ENCODE measurements around the gene TRABD2B.

Gene TRABD2B

GRCh38 chr1:47927165-47927564 is 70.0 kb downstream of the TRABD2B start:
- Histone ChIP-seq H3K9ac (no peak overlapping the region), H3K9me3 (no peaks in the 10 kb centered on the region), H3K4me3 (no peak overlapping the region), H3K36me3 (no peaks in the 10 kb centered on the region), H3K4me2 (no peak overlapping the region), H4K20me1 (no peaks in the 10 kb centered on the region), H3K4me1 (no peaks in the 10 kb centered on the region), H3K27me3 (no peaks in the 10 kb centered on the region), H3K27ac (no peak overlapping the region)
- TF ChIP-seq Cebpa-rat (IDR thresholded peaks at IDR 0.05): no peak

GRCh38 chr1:47926461-47926999 is 70.7 kb downstream of the TRABD2B start:
- no peaks in the 10 kb centered on the region for H4K20me1 ChIP-seq
- TF ChIP-seq Cebpa-rat (IDR thresholded peaks at IDR 0.05): no peak
- no peaks in the 10 kb centered on the region for H3K27me3 ChIP-seq
- H3K4me3 ChIP-seq: no peak overlapping the region
- no peaks in the 10 kb centered on the region for H3K4me1 ChIP-seq
- no peak overlapping the region for H3K4me2 ChIP-seq
- H3K36me3 ChIP-seq: no peaks in the 10 kb centered on the region
- H3K9ac ChIP-seq: no peak overlapping the region
- H3K9me3 ChIP-seq: no peaks in the 10 kb centered on the region
- H3K27ac ChIP-seq: no peak overlapping the region

- H3K4me2 ChIP-seq: no peak overlapping the region
- H3K27ac ChIP-seq: no peak overlapping the region
- H4K20me1 ChIP-seq: no peaks in the 10 kb centered on the region
- no peaks in the 10 kb centered on the region for H3K36me3 ChIP-seq
- no peaks in the 10 kb centered on the region for H3K27me3 ChIP-seq
- no peak overlapping the region for H3K9ac ChIP-seq
- H3K9me3 ChIP-seq: no peaks in the 10 kb centered on the region
- TF ChIP-seq Cebpa-rat (IDR thresholded peaks at IDR 0.05): no peak
- H3K4me3 ChIP-seq: no peak overlapping the region
- H3K4me1 ChIP-seq: no peaks in the 10 kb centered on the region
These were observed 72.7 kb downstream of the TRABD2B start for GRCh38 chr1:47924270-47925048.

DNA sequence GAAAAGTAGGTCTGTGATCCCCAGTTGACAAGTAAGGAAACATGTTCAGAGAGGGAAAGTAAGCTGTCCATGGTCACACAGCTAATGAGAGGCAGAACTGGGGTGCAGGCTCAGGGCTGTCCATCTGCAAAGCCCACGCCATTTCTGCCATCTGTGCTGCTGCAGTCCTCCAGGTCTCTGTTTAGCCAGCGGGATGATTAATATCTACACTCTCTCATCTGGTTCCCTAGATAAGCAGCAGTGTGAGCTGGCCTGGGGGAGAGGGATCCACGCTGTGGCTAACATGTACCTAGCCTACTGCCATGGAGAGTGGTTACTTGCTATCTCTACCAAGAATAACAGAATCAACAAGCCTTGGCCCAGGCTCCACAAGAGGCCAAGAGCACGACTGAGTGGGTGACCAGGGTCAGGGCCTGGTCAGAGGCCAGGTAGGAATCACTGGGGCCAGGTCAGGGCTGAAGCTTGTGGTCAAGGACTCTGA is 75.2 kb downstream of the TRABD2B start:
- Histone ChIP-seq H3K36me3 (no peaks in the 10 kb centered on the region), H3K27me3 (no peaks in the 10 kb centered on the region), H3K4me1 (no peaks in the 10 kb centered on the region), H4K20me1 (no peaks in the 10 kb centered on the region), H3K4me3 (no peak overlapping the region), H3K27ac (no peak overlapping the region), H3K4me2 (no peak overlapping the region), H3K9me3 (no peaks in the 10 kb centered on the region), H3K9ac (no peak overlapping the region)
- TF ChIP-seq Cebpa-rat (IDR thresholded peaks at IDR 0.05): no peak

- Histone ChIP-seq H4K20me1 (no peaks in the 10 kb centered on the region), H3K4me1 (no peaks in the 10 kb centered on the region), H3K9ac (no peak overlapping the region), H3K4me3 (no peak overlapping the region), H3K9me3 (no peaks in the 10 kb centered on the region), H3K27ac (no peak overlapping the region), H3K4me2 (no peak overlapping the region), H3K27me3 (no peaks in the 10 kb centered on the region), H3K36me3 (no peaks in the 10 kb centered on the region)
- no peak for TF ChIP-seq Cebpa-rat (IDR thresholded peaks at IDR 0.05)
These were observed 77.9 kb downstream of the TRABD2B start for GRCh38 chr1:47919113-47919833.

DNA sequence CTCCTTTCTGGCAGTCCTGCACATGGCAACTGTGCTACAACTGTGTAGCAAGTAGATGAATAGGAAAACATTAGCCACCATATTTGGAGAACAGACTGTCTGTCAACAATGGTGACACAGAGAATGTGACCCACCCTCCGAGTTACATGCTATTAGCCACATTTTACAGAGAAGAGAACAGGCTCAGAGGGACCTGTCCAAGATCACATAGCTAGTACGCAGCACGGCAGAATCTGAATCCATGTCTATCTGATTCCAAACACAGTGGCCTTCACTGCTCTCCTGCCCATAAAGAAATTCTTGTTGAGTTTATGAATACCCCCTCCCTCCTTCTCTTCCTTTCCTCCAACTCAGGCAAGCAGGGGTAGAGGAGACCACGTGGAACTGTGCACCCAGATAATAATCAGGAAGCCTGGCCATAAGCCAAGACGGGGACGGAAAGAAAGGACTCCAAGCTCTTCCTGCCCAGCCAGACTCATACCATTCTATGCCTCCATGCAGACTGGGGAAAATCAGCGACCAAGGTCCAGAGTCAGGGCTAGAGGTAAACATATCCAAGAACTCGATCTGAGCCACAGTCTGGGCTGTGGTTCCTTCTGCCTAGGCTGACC is 78.8 kb downstream of the TRABD2B start:
- Histone ChIP-seq H4K20me1 (no peaks in the 10 kb centered on the region), H3K27me3 (no peaks in the 10 kb centered on the region), H3K9ac (no peak overlapping the region), H3K4me1 (no peaks in the 10 kb centered on the region), H3K27ac (no peak overlapping the region), H3K36me3 (no peaks in the 10 kb centered on the region), H3K4me3 (no peak overlapping the region), H3K4me2 (no peak overlapping the region), H3K9me3 (no peaks in the 10 kb centered on the region)
- TF ChIP-seq Cebpa-rat (IDR thresholded peaks at IDR 0.05): no peak

DNA sequence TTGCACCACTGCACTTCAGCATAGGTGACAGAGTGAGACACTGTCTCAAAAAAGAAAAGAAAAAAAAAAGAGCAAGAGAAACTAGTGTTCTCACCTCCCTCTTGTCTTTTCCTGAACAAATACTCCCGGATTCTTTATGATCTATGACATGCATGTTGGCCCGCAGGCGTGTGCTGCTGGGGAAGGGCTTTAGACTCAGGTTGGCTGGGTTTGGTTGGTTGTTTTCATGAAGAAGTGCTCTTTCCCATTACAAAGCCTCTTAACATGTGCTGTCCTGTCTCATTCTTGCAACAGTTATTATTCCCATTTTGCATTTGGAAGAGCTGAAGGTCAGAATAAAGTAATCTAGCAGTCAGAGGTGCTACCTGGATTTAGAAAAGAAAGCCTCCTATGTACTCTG is 79.5 kb downstream of the TRABD2B start:
- H3K27ac ChIP-seq: no peak overlapping the region

GRCh38 chr1:47915677-47916353 is 81.4 kb downstream of the TRABD2B start:
- no peaks in the 10 kb centered on the region for H3K36me3 ChIP-seq
- no peaks in the 10 kb centered on the region for H3K4me1 ChIP-seq
- H3K4me2 ChIP-seq: no peak overlapping the region
- H3K9ac ChIP-seq: no peak overlapping the region
- no peak for TF ChIP-seq Cebpa-rat (IDR thresholded peaks at IDR 0.05)
- H3K9me3 ChIP-seq: no peaks in the 10 kb centered on the region
- H3K27ac ChIP-seq: no peak overlapping the region
- no peaks in the 10 kb centered on the region for H3K27me3 ChIP-seq
- no peaks in the 10 kb centered on the region for H4K20me1 ChIP-seq
- H3K4me3 ChIP-seq: no peak overlapping the region

More for the DNA sequence above, 79.5 kb downstream of the TRABD2B start:
- H3K9ac ChIP-seq: no peak overlapping the region
- no peaks in the 10 kb centered on the region for H3K27me3 ChIP-seq
- no peak overlapping the region for H3K4me2 ChIP-seq
- H3K9me3 ChIP-seq: no peaks in the 10 kb centered on the region
- no peaks in the 10 kb centered on the region for H3K36me3 ChIP-seq
- H3K4me3 ChIP-seq: no peak overlapping the region
- H3K4me1 ChIP-seq: no peaks in the 10 kb centered on the region
- H4K20me1 ChIP-seq: no peaks in the 10 kb centered on the region
- TF ChIP-seq Cebpa-rat (IDR thresholded peaks at IDR 0.05): no peak

DNA sequence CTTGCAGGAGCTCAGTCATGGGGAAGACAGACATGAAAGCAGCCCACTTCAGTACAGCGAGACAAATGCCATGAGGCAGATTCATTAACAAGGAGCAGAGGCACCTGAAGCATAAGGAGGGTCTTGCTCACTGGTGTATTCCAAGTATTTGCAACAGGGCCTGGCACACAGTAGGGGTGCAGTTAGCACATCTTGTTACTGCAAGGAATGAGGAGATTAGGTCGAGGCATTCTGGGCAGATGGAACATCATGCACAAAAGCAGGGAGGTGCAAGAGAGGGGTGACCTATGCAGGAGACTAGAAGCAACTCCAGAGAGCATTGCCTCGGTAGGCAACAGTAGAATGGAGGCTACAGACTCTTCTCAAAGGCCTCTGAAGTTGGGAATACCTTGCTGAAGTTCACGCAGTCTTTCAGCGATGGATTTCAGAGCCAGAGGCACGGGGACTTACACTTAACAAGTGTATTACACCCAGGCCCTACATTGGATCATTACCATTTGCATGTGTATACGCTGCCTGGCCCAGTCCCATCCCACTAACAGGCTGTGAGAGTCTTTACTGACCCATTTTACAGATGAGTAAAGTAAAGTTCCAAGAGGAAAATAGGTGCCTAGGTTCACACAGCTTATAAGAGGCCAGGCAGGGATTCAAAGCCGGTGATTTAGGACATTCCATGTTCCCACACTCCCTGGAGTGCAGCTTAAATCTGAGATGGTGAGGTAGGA is 82.1 kb downstream of the TRABD2B start:
- no peaks in the 10 kb centered on the region for H4K20me1 ChIP-seq
- H3K9ac ChIP-seq: no peak overlapping the region
- H3K36me3 ChIP-seq: no peaks in the 10 kb centered on the region
- H3K9me3 ChIP-seq: no peaks in the 10 kb centered on the region
- no peak overlapping the region for H3K4me2 ChIP-seq
- no peak overlapping the region for H3K4me3 ChIP-seq
- no peak overlapping the region for H3K27ac ChIP-seq
- no peaks in the 10 kb centered on the region for H3K27me3 ChIP-seq
- no peaks in the 10 kb centered on the region for H3K4me1 ChIP-seq
- TF ChIP-seq Cebpa-rat (IDR thresholded peaks at IDR 0.05): no peak
